Measurements from ENCODE around the gene SLC6A8.
"Not testable (repeated sequence)": the region's sequence is repeated elsewhere in the genome, so short reads cannot be mapped to it uniquely, and the experiment has no call there.

The SLC6A8 gene

GRCh38 chrX:153672531-153673427, 14.9 kb upstream of the SLC6A8 start:
- no peak for DNase-seq

GRCh38 chrX:153673428-153674218, 14.1 kb upstream of the SLC6A8 start, which contains the start of gene PNCK:
Gene PNCK (minus strand): TSS chrX:153673813. CDS start chrX:153673076, 737 bp downstream.
- DNase-seq = no peak

- no peak for DNase-seq
Measured at GRCh38 chrX:153674219-153674851, 13.4 kb upstream of the SLC6A8 start.

GRCh38 chrX:153681175-153681574, 6.6 kb upstream of the SLC6A8 start:
- DNase-seq = no peak

DNA sequence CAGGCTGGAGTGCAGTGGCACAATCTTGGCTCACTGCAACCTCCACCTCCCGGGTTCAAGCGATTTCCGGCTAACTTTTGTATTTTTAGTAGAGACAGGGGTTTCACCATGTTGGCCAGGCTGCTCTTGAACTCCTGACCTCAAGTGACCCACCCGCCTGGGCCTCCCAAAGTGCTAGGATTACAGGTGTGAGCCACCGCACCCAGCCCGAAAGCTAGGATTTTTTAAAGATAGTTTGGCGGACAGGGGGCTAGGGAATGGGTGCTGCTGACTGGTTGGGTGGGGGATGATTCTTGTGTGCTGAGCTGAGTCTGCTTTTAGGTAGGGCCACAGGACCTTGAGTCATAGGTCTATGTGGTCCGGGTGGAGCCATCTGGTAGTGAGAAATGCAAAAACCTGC, 4.2 kb upstream of the SLC6A8 start:
- not testable (repeated sequence) for DNase-seq

- no peak for DNase-seq
Measured at GRCh38 chrX:153684467-153685155, 3.1 kb upstream of the SLC6A8 start.

- no peak for DNase-seq
Measured at GRCh38 chrX:153685156-153685536, 2.6 kb upstream of the SLC6A8 start.

DNA sequence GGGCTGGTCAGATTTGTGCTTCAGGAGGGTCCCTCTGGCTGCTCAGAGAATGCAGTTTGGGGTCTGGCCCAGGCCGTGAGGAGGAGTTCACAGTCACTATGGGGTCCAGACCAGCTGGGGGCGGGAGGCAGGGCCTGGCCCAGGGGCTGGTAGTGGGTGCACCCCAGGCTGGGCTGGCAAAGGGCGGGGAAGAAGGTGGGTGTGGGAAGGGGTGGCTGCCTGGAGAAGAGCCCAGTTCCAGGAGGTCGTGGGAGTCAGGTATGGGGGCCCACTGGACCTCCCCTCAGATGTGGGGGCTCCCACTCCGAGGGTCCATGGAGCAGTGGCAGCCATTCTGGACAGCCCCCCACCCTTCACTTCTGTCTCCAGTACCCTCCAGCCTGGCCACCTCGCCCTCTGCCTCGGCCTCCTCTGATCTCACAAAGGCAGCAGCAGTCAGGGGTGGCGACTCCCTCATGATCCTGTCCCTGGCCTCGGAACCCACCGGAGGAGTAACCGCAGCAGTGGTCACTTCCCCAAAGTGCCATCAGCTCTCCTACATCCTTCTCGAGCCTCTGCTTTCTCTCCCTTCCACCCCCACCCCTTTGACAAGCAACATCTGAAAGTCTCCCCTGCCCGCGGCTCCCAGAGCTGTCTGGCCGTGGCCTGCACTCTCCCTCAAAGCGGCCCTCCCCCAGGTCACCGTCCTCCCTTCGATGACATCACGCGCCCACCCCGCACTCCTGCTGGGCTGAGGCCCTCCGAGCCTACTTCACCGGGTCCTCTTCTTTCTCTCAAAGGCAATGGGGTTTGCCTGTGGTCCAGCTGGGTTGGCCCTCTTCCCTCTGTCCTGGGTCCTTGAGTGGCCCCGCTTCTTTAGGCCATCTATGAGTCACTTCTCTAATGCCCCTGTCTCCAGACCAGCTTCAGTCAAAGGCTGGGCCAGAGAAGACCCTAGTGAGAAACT, 1.7 kb upstream of the SLC6A8 start:
- DNase-seq = no peak

- DNase-seq = no peak
Measured at GRCh38 chrX:153686711-153687110, 1.0 kb upstream of the SLC6A8 start.

DNA sequence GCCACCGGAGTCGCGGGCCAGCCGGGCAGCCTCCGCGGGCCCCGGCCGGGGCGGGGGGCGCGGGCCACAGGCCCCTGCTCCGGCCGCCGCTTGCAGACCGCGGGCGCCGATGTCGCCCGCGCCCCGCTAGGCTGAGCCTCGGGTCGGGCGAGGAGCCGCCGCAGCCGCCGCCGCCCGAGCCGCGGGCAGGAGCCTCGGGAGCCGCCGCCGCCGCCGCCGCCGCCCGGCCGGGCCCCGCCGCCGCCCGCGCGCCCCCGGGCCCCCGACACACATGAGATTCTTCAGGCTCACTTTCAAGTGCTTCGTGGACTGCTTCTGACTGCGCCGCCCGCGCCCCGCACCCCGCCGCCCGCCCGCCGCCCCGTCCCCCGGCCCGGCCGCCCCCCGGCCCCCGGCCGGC, 345 bp downstream of the SLC6A8 start:
- no peak for DNase-seq

GRCh38 chrX:153688506-153688905, 780 bp downstream of the SLC6A8 start:
- DNase-seq = no peak

DNA sequence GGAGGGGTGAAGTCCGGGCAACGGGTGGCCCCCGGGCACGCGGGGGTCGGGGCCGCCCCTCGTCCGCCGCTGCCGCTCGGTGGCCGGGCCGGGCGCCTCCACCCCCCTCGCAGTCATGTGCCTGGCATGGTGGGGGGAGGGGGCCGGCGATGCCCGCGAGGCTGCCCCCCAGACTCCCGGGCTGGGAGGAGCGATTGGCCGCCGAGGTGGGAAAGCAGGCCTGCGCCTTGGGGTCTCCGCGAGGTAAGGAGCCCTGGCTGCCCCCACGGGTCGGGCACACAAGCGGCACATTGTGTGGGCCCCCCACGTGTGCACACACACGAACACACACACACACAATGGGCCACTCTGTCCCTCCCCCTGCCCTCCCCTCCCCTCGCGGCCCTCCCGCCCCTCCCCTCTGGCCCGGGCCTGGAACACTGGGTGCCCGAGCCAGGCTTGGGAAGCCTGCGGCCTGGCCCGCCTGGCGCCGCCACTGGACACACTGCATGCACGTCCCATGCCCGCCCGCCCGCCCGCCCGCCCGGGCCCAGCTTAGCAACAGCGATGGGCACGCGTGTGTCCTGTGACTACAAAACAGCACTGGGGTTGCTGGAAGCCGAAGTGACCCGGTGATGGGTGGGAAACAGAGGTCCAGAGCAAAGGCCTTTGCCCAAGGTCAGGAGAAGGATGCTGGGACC, 1.3 kb downstream of the SLC6A8 start:
- no peak for DNase-seq

- no peak for DNase-seq
Measured at GRCh38 chrX:153689654-153690465, 2.1 kb downstream of the SLC6A8 start.

DNA sequence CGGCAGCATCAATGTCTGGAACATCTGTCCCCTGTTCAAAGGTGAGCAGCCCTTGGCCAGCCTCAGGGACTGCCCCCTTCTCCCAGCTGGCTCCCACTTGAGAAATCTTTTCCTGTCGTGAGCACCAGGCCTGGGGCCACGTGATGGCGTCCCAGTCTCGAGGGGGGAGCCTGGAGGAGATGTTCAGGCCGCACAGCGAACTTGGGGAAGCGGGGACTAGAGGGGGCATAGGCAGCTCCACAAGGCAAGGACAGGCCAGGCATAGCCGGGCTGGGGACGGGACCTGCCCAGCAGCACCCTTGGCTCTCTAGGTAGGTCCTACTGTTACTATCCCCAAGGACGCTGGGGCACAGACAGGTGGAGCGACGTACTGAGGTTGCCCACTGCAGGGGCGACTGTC, 2.7 kb downstream of the SLC6A8 start:
- DNase-seq = no peak

DNA sequence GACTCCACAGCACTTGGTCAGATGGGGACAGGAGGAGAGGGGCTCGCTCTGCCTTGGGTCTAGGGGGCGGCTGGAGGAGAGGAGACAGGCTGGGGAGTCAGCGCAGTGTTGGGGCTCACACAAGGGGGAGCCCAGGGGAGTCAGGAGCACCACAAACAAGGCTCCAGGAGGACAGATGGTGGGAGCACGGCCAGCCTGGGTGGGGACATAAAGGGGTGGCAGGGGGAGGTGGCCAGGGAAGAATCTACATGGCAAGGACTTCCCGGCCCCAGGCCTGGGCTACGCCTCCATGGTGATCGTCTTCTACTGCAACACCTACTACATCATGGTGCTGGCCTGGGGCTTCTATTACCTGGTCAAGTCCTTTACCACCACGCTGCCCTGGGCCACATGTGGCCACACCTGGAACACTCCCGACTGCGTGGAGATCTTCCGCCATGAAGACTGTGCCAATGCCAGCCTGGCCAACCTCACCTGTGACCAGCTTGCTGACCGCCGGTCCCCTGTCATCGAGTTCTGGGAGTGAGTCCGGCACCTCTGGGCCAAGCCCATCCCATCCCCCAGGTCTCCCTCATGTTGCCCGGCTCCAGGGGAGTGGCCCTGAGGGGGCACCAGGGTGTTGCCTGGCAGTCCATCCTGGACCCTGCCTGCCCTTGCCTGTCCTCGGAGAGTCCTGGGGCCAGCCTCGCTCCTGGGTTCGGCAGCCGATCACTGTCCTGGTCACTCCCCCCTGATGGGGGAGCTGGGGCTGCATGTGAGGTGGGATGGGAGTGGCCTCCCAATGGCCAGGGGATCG, 3.5 kb downstream of the SLC6A8 start:
- not testable (repeated sequence) for DNase-seq

DNA sequence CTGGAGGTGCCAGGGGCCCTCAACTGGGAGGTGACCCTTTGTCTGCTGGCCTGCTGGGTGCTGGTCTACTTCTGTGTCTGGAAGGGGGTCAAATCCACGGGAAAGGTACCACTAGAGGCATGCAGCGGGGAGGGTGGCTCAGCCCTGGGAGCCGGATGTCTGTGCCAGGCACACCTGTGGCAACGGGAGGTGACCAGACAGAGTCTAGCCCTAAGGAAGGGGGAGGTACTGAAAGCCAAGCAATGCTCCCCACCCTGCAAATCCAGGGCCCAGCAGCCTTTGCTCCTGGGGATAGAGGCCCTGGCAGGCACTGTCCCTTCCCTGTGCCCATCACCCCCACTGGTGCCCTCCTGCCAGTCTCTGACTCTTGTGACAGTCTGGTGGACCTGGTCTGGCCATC, 4.3 kb downstream of the SLC6A8 start:
- no peak for DNase-seq

DNA sequence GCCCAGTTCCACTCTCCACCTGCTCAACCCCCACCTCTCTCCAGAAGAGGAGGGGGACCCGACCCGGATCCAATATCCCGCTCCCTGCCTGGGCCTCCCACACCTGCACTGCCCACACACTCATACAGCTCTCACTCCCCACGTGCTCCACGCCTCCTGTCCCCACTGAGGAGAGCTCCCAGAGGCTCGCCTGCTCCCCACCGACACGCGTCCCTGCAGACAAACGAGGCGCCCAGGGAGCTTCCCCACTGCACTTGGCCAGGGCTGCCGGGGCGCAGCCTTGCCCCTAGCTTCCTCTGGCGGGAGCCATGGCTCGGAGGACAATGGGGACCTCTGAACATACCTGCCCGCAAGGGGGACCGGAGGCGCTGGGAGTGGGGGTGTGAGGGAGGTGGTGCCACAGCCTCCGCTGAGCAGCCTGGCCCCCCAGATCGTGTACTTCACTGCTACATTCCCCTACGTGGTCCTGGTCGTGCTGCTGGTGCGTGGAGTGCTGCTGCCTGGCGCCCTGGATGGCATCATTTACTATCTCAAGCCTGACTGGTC, 5.0 kb downstream of the SLC6A8 start:
- DNase-seq = no peak

- DNase-seq = no peak
Measured at GRCh38 chrX:153693216-153694086, 5.7 kb downstream of the SLC6A8 start.

Data from activated naive CD4-positive, alpha-beta T cell (primary cell).